ENCODE measurements around the gene C3orf33. TPM values are rescaled to one million over a fixed set of nuclear protein-coding genes. Genes with fewer than 3 reads are reported as not detected.

Gene C3orf33
- total RNA-seq, 4 donors from 2014 or later = 1.5 to 3.7 TPM; not detected in 2

DNA sequence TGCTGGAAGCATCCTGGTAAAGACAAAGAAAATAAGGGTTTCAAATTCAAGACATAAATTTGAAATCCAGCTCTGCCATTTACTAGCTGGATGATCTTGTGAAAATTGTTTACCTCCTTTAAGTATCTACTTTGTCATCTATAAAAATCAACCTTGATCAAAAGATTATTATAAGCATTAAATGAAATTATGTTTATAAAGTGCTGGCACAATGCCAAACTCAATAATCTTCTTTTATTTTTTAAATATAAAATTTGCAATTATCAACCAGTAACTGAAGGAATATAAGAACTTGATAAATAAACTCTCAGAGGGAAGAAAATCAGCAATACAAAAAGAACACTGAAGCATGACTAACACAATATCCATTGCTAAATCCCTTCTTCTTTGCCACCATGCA, 25.8 kb downstream of the C3orf33 start:
- peaks cover 0 to 6% of the 10 kb centered on the region in 2 donors for H3K9me3 ChIP-seq
- TF ChIP-seq POLR2AphosphoS5 (IDR thresholded peaks at IDR 0.05) (no peak), EP300 (IDR thresholded peaks at IDR 0.05; ENCODE audit: low read depth) (no peak), POLR2A (IDR thresholded peaks at IDR 0.05) (no peak)
- TF ChIP-seq, protein P1, sequence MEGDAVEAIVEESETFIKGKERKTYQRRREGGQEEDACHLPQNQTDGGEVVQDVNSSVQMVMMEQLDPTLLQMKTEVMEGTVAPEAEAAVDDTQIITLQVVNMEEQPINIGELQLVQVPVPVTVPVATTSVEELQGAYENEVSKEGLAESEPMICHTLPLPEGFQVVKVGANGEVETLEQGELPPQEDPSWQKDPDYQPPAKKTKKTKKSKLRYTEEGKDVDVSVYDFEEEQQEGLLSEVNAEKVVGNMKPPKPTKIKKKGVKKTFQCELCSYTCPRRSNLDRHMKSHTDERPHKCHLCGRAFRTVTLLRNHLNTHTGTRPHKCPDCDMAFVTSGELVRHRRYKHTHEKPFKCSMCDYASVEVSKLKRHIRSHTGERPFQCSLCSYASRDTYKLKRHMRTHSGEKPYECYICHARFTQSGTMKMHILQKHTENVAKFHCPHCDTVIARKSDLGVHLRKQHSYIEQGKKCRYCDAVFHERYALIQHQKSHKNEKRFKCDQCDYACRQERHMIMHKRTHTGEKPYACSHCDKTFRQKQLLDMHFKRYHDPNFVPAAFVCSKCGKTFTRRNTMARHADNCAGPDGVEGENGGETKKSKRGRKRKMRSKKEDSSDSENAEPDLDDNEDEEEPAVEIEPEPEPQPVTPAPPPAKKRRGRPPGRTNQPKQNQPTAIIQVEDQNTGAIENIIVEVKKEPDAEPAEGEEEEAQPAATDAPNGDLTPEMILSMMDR (IDR thresholded peaks at IDR 0.05) = no peak
- no peaks in the 10 kb centered on the region for H3K27me3 ChIP-seq
- intact Hi-C loops (cut with DNase I; ENCODE audit: low total_unique reads) = no loop called here
- no peak overlapping the region for H3K4me3 ChIP-seq
- H3K27ac ChIP-seq = no peak overlapping the region
- H3K36me3 ChIP-seq = no peaks in the 10 kb centered on the region
- no peak for DNase-seq
- in situ Hi-C loops (cut with MboI; ENCODE audit: low pct_ligation_motif_present in 1 of 4, low pct_unique_long_range_greater_than_20kb in 1 of 4, low sequenced_read_pairs in 3 of 4) = no loop called here
- no peaks in the 10 kb centered on the region for H3K4me1 ChIP-seq

DNA sequence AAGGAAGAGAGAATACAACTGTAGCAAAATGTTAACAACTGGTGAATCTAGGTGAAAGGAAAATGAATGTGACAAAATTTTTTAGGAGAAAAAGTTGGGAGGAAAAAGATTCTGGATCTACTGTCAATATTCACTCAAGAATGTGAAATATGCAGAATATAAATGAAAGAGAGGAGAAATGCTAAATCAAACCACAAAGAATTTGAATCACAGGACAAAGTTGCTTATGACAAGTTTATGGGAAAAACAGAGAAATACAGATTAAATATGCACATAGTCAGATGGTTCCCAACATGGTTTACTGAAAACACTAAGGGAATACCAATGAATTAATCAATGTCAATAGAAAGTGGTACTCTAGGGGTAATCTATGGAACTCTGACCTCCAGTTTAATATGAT, 27.6 kb downstream of the C3orf33 start:
- peaks cover 0 to 6% of the 10 kb centered on the region in 2 donors for H3K9me3 ChIP-seq
- in situ Hi-C loops (cut with MboI; ENCODE audit: low pct_ligation_motif_present in 1 of 4, low pct_unique_long_range_greater_than_20kb in 1 of 4, low sequenced_read_pairs in 3 of 4) (no loop called here), intact Hi-C loops (cut with DNase I; ENCODE audit: low total_unique reads) (no loop called here)
- peaks cover 0 to 5% (median 0%) of the 10 kb centered on the region in 4 donors for H3K36me3 ChIP-seq
- TF ChIP-seq POLR2A (IDR thresholded peaks at IDR 0.05) (no peak), EP300 (IDR thresholded peaks at IDR 0.05; ENCODE audit: low read depth) (no peak), POLR2AphosphoS5 (IDR thresholded peaks at IDR 0.05) (no peak)
- TF ChIP-seq, protein P1 (IDR thresholded peaks at IDR 0.05) = no peak
- no peaks in the 10 kb centered on the region for H3K27me3 ChIP-seq
- no peak overlapping the region for H3K27ac ChIP-seq
- no peak overlapping the region for H3K4me3 ChIP-seq
- H3K4me1 ChIP-seq = no peaks in the 10 kb centered on the region
- no peak for DNase-seq

DNA sequence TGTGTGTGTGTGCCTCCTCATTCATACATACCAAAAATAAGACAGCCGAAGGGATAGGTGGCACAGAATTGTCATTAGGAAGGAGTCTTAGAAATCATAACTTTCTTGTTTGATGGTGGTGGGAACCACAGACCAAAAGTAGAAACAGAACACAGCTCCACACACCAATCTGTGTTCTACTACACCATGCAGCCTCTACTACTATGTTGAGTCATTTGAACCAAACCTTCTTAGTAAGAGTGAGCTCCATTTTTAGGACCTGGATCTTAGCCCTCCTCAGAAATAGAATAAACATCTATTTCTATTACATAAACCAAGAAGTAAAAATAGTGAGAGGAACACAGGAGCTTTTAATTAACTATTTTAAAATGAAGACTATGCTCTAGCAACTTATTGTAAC, 33.3 kb downstream of the C3orf33 start:
- TF ChIP-seq, protein P1 (IDR thresholded peaks at IDR 0.05) = no peak
- TF ChIP-seq POLR2A (IDR thresholded peaks at IDR 0.05) = no peak
- no peak for TF ChIP-seq EP300 (IDR thresholded peaks at IDR 0.05; ENCODE audit: low read depth)
- TF ChIP-seq POLR2AphosphoS5 (IDR thresholded peaks at IDR 0.05) = no peak
- H3K36me3 ChIP-seq = peaks cover 0 to 5% (median 0%) of the 10 kb centered on the region in 4 donors
- no peak overlapping the region for H3K27ac ChIP-seq
- H3K4me3 ChIP-seq = no peak overlapping the region
- intact Hi-C loops (cut with DNase I; ENCODE audit: low total_unique reads) (no loop called here), in situ Hi-C loops (cut with MboI; ENCODE audit: low pct_ligation_motif_present in 1 of 4, low pct_unique_long_range_greater_than_20kb in 1 of 4, low sequenced_read_pairs in 3 of 4) (no loop called here)
- no peaks in the 10 kb centered on the region for H3K27me3 ChIP-seq
- 92 to 100% methylated on average over 1 of the region's 1 CpG for WGBS, 2 donors (ENCODE audit: low coverage in 1 of 2)
- H3K4me1 ChIP-seq = no peaks in the 10 kb centered on the region
- DNase-seq = no peak
- H3K9me3 ChIP-seq = no peaks in the 10 kb centered on the region

DNA sequence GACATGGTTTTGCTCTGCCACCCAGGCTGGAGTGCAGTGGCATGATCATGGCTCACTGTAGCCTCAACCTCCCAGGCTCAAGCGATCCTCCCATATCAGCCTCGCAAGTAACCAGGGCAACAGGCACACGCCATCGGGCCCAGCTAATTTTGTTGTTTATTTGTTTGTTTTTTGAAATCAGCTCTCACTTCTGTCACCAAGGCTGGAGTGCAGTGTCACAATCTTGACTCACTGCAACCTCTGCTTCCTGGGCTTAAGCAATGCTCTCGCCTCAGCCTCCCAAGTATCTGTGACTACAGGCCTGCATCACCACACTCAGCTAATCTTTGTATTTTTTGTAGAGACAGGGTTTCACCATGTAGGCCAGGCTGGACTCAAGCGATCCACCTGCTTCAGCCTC, 35.0 kb downstream of the C3orf33 start:
- Histone ChIP-seq H3K27me3 (no peaks in the 10 kb centered on the region), H3K27ac (no peak overlapping the region), H3K4me3 (no peak overlapping the region), H3K4me1 (no peaks in the 10 kb centered on the region), H3K36me3 (peaks cover 0 to 5% (median 0%) of the 10 kb centered on the region in 4 donors), H3K9me3 (no peaks in the 10 kb centered on the region)
- in situ Hi-C loops (cut with MboI; ENCODE audit: low pct_ligation_motif_present in 1 of 4, low pct_unique_long_range_greater_than_20kb in 1 of 4, low sequenced_read_pairs in 3 of 4) = no loop called here
- WGBS, 2 donors (ENCODE audit: low coverage in 1 of 2) = 96% methylated on average over 6 of the region's 6 CpGs; no CpG with 5 or more reads in 1 of the 2 donors
- intact Hi-C loops (cut with DNase I; ENCODE audit: low total_unique reads) = no loop called here
- TF ChIP-seq, protein P1 (IDR thresholded peaks at IDR 0.05) = no peak
- TF ChIP-seq POLR2A (IDR thresholded peaks at IDR 0.05) (no peak), POLR2AphosphoS5 (IDR thresholded peaks at IDR 0.05) (no peak), EP300 (IDR thresholded peaks at IDR 0.05; ENCODE audit: low read depth) (no peak)
- no peak for DNase-seq
